ENCODE results near the gene BDH1. TPM values are rescaled to one million over a fixed set of nuclear protein-coding genes. Genes with fewer than 3 reads are reported as not detected.
"Not testable (repeated sequence)": the region's sequence is repeated elsewhere in the genome, so short reads cannot be mapped to it uniquely, and the experiment has no call there.

The BDH1 gene
- total RNA-seq, 1 donor from 2014 or later, result 16.8 TPM

DNA sequence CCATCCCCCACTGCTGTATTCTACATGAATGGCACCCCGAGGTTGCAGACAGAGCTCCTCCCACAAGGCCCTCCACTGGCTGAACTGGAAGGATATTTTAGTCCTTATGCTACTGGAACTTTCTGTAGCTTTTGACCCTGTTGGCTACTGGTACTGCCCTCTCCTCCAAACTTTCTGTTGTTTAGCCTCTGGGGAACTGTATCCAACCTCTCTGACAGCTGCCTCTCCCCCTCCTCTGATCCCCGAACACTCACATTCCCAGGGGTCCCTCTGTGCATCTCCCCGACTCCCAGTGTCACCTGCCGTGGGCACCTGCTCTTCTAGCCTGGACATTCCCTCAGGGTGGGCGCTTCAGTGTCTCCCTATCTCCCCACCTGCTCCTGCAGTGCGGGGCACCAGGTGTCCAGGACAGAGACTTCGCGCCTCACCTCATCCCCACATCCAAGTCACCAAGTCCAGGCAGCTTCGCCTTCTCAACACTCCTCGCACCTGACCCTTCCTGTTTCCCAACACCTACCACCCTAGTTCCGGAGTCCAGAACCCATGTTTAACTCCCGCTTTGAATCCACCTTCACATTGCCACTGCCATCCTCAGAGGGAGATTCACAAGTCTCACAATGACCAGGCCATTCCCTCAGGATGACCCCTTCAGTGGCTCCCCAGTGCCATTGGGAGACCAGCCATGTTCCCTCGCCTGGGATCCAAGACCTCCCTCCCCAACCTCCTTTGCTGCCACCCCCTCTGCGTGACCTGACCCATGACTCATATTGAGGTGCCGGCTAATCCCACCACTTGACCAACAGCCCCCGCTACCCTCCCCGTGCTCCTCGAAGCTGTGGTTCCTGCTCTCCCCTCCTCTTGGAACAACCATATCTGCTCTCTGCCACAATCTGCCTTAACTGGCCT, 34.2 kb downstream of the BDH1 start:
- Histone ChIP-seq H3K36me3 (ENCODE audit: control insufficient read depth, insufficient read depth, low read length) (no peaks in the 10 kb centered on the region), H3K4me3 (ENCODE audit: low read depth, low read length) (no peak overlapping the region), H3K27me3 (ENCODE audit: control insufficient read depth, insufficient read depth, low read length) (no peaks in the 10 kb centered on the region)
- TF ChIP-seq CTCF (IDR thresholded peaks at IDR 0.05; ENCODE audit: insufficient read depth, low read length, severe bottlenecking), result no peak
- DNase-seq (ENCODE audit: low read depth), result no peak
- FAIRE-seq, result peak; percentile 75

DNA sequence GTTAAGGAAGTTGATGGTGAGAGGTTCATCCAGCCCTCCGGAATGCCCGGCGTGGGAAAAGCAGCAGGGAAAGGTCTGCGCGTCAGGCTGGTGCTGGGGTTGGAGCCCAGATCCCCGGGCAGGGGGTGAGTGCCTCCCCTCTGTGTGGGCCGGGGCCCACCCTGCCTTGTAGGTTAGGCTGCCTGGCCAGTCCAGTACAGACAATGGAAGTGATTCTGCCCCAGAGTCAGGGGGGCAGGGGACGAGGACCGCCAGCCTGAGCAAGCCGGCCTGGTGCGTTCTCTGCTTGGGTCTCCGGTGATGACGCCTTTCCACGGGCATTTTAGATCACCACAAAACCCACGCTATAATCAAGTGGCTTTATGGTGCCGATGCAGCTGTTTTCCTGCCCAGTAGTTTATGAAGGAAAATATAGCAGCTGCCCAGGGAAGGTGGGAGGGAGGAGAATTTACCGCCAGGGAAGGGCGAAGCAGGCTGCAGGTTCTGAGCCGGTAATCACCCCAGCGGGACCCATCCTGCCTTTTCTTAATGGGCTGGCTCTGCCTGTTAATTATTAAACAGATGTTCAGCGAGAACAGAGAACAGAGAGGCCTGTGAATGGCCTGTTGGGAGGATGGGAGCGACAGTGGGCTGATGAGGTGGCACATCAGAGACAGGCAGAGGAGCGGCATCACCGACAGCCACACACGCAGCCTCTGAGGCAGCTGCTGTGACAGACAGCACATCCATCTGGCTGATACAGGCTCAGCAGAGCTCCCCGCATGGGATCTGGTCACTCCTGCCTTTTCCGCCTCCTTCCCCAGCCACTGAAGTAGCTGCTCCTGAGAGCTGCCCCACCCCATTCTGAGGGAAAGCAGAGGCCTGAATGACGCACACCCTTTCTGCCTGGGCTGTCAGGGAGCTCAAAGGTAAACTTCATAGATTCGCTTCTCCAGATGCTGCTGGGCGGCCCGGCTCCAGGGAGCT, 35.2 kb downstream of the BDH1 start:
- Histone ChIP-seq H3K36me3 (ENCODE audit: control insufficient read depth, insufficient read depth, low read length) (no peaks in the 10 kb centered on the region), H3K4me3 (ENCODE audit: low read depth, low read length) (no peak overlapping the region), H3K27me3 (ENCODE audit: control insufficient read depth, insufficient read depth, low read length) (no peaks in the 10 kb centered on the region)
- DNase-seq (ENCODE audit: low read depth), result peak; percentile 39
- FAIRE-seq, result peak; percentile 73
- TF ChIP-seq CTCF (IDR thresholded peaks at IDR 0.05; ENCODE audit: insufficient read depth, low read length, severe bottlenecking), result no peak

DNA sequence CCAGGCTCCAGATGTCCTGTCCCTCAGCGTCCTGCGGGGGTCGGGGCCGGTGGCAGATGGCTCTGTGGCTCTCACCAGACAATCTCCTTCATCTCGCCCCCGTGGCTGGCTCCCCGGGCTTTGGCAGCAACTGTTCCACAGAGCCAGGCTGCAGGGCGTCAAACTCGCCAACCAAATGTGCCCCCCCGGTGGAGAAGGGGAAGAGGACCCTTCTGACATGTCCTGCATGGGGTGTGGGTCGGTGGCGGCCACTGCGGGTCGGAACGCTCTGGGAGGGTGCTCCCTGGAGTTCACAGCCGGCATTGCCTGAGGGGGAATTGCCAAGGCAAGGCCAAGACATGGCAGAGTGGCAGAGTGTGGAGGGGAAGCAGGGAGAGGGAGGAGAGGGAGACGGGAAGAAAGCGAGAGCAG, 36.0 kb downstream of the BDH1 start:
- Histone ChIP-seq H3K36me3 (ENCODE audit: control insufficient read depth, insufficient read depth, low read length) (no peaks in the 10 kb centered on the region), H3K4me3 (ENCODE audit: low read depth, low read length) (no peak overlapping the region), H3K27me3 (ENCODE audit: control insufficient read depth, insufficient read depth, low read length) (no peaks in the 10 kb centered on the region)
- FAIRE-seq (no peak), DNase-seq (ENCODE audit: low read depth) (no peak)
- no peak for TF ChIP-seq CTCF (IDR thresholded peaks at IDR 0.05; ENCODE audit: insufficient read depth, low read length, severe bottlenecking)

GRCh38 chr3:197518881-197519421, 36.8 kb downstream of the BDH1 start:
- no peak overlapping the region for H3K4me3 ChIP-seq (ENCODE audit: low read depth, low read length)
- FAIRE-seq (no peak), DNase-seq (ENCODE audit: low read depth) (no peak)
- H3K27me3 ChIP-seq (ENCODE audit: control insufficient read depth, insufficient read depth, low read length), result no peaks in the 10 kb centered on the region
- TF ChIP-seq CTCF (IDR thresholded peaks at IDR 0.05; ENCODE audit: insufficient read depth, low read length, severe bottlenecking), result no peak
- no peaks in the 10 kb centered on the region for H3K36me3 ChIP-seq (ENCODE audit: control insufficient read depth, insufficient read depth, low read length)

DNA sequence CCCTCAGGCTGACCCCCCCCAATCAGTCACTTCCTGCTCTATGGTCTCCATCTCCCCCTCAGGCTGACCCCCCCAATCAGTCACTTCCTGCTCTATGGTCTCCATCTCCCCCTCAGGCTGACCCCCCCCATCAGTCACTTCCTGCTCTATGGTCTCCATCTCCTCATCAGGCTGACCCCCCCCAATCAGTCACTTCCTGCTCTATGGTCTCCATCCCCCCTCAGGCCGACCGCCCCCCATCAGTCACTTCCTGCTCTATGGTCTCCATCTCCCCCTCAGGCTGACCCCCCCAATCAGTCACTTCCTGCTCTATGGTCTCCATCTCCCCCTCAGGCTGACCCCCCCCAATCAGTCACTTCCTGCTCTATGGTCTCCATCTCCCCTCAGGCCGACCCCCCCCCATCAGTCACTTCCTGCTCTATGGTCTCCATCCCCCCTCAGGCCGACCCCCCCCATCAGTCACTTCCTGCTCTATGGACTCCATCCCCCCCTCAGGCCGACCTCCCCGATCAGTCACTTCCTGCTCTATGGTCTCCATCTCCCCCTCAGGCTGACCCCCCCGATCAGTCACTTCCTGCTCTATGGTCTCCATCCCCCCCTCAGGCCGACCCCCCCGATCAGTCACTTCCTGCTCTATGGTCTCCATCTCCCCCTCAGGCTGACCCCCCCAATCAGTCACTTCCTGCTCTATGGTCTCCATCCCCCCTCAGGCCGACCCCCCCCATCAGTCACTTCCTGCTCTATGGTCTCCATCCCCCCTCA, 37.7 kb downstream of the BDH1 start:
- not testable (repeated sequence) for H3K4me3 ChIP-seq (ENCODE audit: low read depth, low read length); FAIRE-seq; H3K27me3 ChIP-seq (ENCODE audit: control insufficient read depth, insufficient read depth, low read length); DNase-seq (ENCODE audit: low read depth); H3K36me3 ChIP-seq (ENCODE audit: control insufficient read depth, insufficient read depth, low read length)

DNA sequence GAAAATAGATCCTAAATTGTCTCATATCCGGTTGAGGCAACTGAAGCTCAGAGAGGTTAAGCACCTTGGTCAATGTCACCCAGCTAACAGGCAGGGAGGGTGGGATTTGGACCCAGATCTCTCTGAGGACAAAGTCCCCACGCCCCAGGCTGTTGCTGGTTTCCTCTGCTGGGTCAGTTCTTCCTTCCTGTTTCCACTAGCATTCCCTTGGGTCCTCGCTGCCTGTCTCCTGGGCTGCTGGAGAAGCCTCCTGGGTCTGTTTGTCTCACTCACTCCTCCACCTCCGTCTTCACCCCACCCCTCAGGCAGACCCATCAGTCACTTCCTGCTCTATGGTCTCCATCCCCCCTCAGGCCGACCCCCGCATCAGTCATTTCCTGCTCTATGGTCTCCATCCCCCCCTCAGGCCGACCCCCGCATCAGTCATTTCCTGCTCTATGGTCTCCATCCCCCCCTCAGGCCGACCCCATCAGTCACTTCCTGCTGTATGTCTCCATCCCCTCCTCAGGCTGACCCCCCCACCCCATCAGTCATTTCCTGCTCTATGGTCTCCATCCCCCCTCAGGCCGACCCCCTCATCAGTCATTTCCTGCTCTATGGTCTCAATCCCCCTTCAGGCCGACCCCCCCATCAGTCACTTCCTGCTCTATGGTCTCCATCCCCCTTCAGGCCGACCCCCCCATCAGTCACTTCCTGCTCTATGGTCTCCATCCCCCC, 38.7 kb downstream of the BDH1 start:
- H3K36me3 ChIP-seq (ENCODE audit: control insufficient read depth, insufficient read depth, low read length); H3K4me3 ChIP-seq (ENCODE audit: low read depth, low read length); DNase-seq (ENCODE audit: low read depth); H3K27me3 ChIP-seq (ENCODE audit: control insufficient read depth, insufficient read depth, low read length); FAIRE-seq: not testable (repeated sequence)
